ENCODE data around the gene ZSWIM4. TPM values are rescaled to one million over a fixed set of nuclear protein-coding genes. Genes with fewer than 3 reads are reported as not detected.

The ZSWIM4 gene
- total and polyA plus RNA-seq, 7 experiments from 2014 or later = 0.73 to 7.8 (median 5.5) TPM

- H3K27ac ChIP-seq (ENCODE audit: low read depth, low read length) = no peak overlapping the region
- peak overlapping the region in 2 of 9 donors; percentile 7 to 56 for H3K27ac Mint-ChIP-seq
- H3K27me3 ChIP-seq (ENCODE audit: control insufficient read depth in 2 of 2, insufficient read depth in 2 of 2, low read length in 2 of 2) = no peaks in the 10 kb centered on the region
- no peaks in the 10 kb centered on the region for H3K9me3 ChIP-seq (ENCODE audit: control insufficient read depth in 2 of 3, low read length in 3 of 3)
- ChIA-PET POLR2A (no interaction called here), CTCF (no interaction called here)
- peaks cover 0 to 1% (median 0%) of the 10 kb centered on the region in 11 donors for H3K9me3 Mint-ChIP-seq
- DNase-seq (no peak), ATAC-seq (no peak)
- peaks cover 6 to 88% (median 8%) of the 10 kb centered on the region in 3 experiments for H3K36me3 ChIP-seq (ENCODE audit: control insufficient read depth in 2 of 3, insufficient read depth in 3 of 3, low read length in 3 of 3)
- peaks cover 0 to 12% (median 6%) of the 10 kb centered on the region in 7 donors for H3K4me1 Mint-ChIP-seq
- intact Hi-C loops (cut with micrococcal nuclease) = no loop called here
- H3K4me3 ChIP-seq (ENCODE audit: low read length) = no peak overlapping the region
- peaks cover 10 to 29% (median 19%) of the 10 kb centered on the region in 5 donors for H3K36me3 Mint-ChIP-seq
- H3K4me3 Mint-ChIP-seq = peak overlapping the region in 1 of 10 donors; percentile 29
- no peaks in the 10 kb centered on the region for H3K27me3 Mint-ChIP-seq
- peaks cover 0 to 3% of the 10 kb centered on the region in 2 donors for H3K4me1 ChIP-seq (ENCODE audit: control insufficient read depth in 2 of 2, insufficient read depth in 2 of 2, low read length in 2 of 2)
Measured at GRCh38 chr19:13756210-13756609, 39.0 kb upstream of the ZSWIM4 start.

- Mint-ChIP-seq H3K27ac (peak overlapping the region in 1 of 9 donors; percentile 55), H3K36me3 (peaks cover 10 to 31% (median 19%) of the 10 kb centered on the region in 5 donors), H3K4me1 (peaks cover 0 to 12% (median 4%) of the 10 kb centered on the region in 7 donors), H3K4me3 (no peak overlapping the region), H3K9me3 (peaks cover 0 to 1% (median 0%) of the 10 kb centered on the region in 11 donors), H3K27me3 (no peaks in the 10 kb centered on the region)
- DNase-seq = no peak
- Histone ChIP-seq H3K27me3 (ENCODE audit: control insufficient read depth in 2 of 2, insufficient read depth in 2 of 2, low read length in 2 of 2) (no peaks in the 10 kb centered on the region), H3K9me3 (ENCODE audit: control insufficient read depth in 2 of 3, low read length in 3 of 3) (no peaks in the 10 kb centered on the region), H3K36me3 (ENCODE audit: control insufficient read depth in 2 of 3, insufficient read depth in 3 of 3, low read length in 3 of 3) (peaks cover 6 to 87% (median 11%) of the 10 kb centered on the region in 3 experiments), H3K27ac (ENCODE audit: low read depth, low read length) (no peak overlapping the region), H3K4me3 (ENCODE audit: low read length) (no peak overlapping the region), H3K4me1 (ENCODE audit: control insufficient read depth in 2 of 2, insufficient read depth in 2 of 2, low read length in 2 of 2) (no peaks in the 10 kb centered on the region)
- no peak for ATAC-seq
- ChIA-PET POLR2A (no interaction called here), CTCF (no interaction called here)
- intact Hi-C loops (cut with micrococcal nuclease) = no loop called here
Measured at GRCh38 chr19:13757805-13758772, 37.2 kb upstream of the ZSWIM4 start.

GRCh38 chr19:13758795-13759194, 36.4 kb upstream of the ZSWIM4 start:
- CTCF ChIA-PET = no interaction called here
- POLR2A ChIA-PET = no interaction called here
- H3K27me3 ChIP-seq (ENCODE audit: control insufficient read depth in 2 of 2, insufficient read depth in 2 of 2, low read length in 2 of 2) = no peaks in the 10 kb centered on the region
- peaks cover 6 to 81% (median 11%) of the 10 kb centered on the region in 3 experiments for H3K36me3 ChIP-seq (ENCODE audit: control insufficient read depth in 2 of 3, insufficient read depth in 3 of 3, low read length in 3 of 3)
- H3K4me3 ChIP-seq (ENCODE audit: low read length) = no peak overlapping the region
- no peak overlapping the region for H3K4me3 Mint-ChIP-seq
- peaks cover 10 to 32% (median 19%) of the 10 kb centered on the region in 5 donors for H3K36me3 Mint-ChIP-seq
- no peaks in the 10 kb centered on the region for H3K27me3 Mint-ChIP-seq
- H3K4me1 ChIP-seq (ENCODE audit: control insufficient read depth in 2 of 2, insufficient read depth in 2 of 2, low read length in 2 of 2) = no peaks in the 10 kb centered on the region
- DNase-seq = no peak
- ATAC-seq = no peak
- no peak overlapping the region for H3K27ac ChIP-seq (ENCODE audit: low read depth, low read length)
- peaks cover 2 to 14% (median 7%) of the 10 kb centered on the region in 7 donors for H3K4me1 Mint-ChIP-seq
- H3K9me3 Mint-ChIP-seq = peaks cover 0 to 1% (median 0%) of the 10 kb centered on the region in 11 donors
- H3K9me3 ChIP-seq (ENCODE audit: control insufficient read depth in 2 of 3, low read length in 3 of 3) = no peaks in the 10 kb centered on the region
- no peak overlapping the region for H3K27ac Mint-ChIP-seq
- intact Hi-C loops (cut with micrococcal nuclease) = no loop called here

GRCh38 chr19:13761423-13761822, 33.8 kb upstream of the ZSWIM4 start:
- POLR2A ChIA-PET = interaction anchor here (0.7 to 2.0 kb wide), 3 partner anchors 12 to 68 kb away, joined by 3 to 4 read pairs (median 3); a partner anchor contains a TSS
- Histone ChIP-seq H3K4me3 (ENCODE audit: low read length) (no peak overlapping the region), H3K27ac (ENCODE audit: low read depth, low read length) (no peak overlapping the region), H3K27me3 (ENCODE audit: control insufficient read depth in 2 of 2, insufficient read depth in 2 of 2, low read length in 2 of 2) (no peaks in the 10 kb centered on the region), H3K36me3 (ENCODE audit: control insufficient read depth in 2 of 3, insufficient read depth in 3 of 3, low read length in 3 of 3) (peaks cover 0 to 54% (median 5%) of the 10 kb centered on the region in 3 experiments), H3K9me3 (ENCODE audit: control insufficient read depth in 2 of 3, low read length in 3 of 3) (no peaks in the 10 kb centered on the region), H3K4me1 (ENCODE audit: control insufficient read depth in 2 of 2, insufficient read depth in 2 of 2, low read length in 2 of 2) (peaks cover 0 to 11% of the 10 kb centered on the region in 2 donors)
- Mint-ChIP-seq H3K4me3 (no peak overlapping the region), H3K27ac (peak overlapping the region in 1 of 9 donors; percentile 84), H3K36me3 (peaks cover 5 to 24% (median 12%) of the 10 kb centered on the region in 5 donors), H3K9me3 (peaks cover 0 to 1% (median 0%) of the 10 kb centered on the region in 11 donors), H3K4me1 (peaks cover 13 to 25% (median 17%) of the 10 kb centered on the region in 7 donors), H3K27me3 (no peaks in the 10 kb centered on the region)
- CTCF ChIA-PET = no interaction called here
- DNase-seq (no peak), ATAC-seq (no peak)
- intact Hi-C loops (cut with micrococcal nuclease) = no loop called here

GRCh38 chr19:13762635-13763235, 32.5 kb upstream of the ZSWIM4 start:
- intact Hi-C loops (cut with micrococcal nuclease) = no loop called here
- Histone ChIP-seq H3K27ac (ENCODE audit: low read depth, low read length) (no peak overlapping the region), H3K9me3 (ENCODE audit: control insufficient read depth in 2 of 3, low read length in 3 of 3) (no peaks in the 10 kb centered on the region), H3K36me3 (ENCODE audit: control insufficient read depth in 2 of 3, insufficient read depth in 3 of 3, low read length in 3 of 3) (peaks cover 0 to 41% (median 5%) of the 10 kb centered on the region in 3 experiments), H3K4me1 (ENCODE audit: control insufficient read depth in 2 of 2, insufficient read depth in 2 of 2, low read length in 2 of 2) (peaks cover 0 to 11% of the 10 kb centered on the region in 2 donors), H3K27me3 (ENCODE audit: control insufficient read depth in 2 of 2, insufficient read depth in 2 of 2, low read length in 2 of 2) (no peaks in the 10 kb centered on the region), H3K4me3 (ENCODE audit: low read length) (no peak overlapping the region)
- Mint-ChIP-seq H3K4me1 (peaks cover 13 to 27% (median 18%) of the 10 kb centered on the region in 7 donors), H3K9me3 (peaks cover 0 to 1% (median 0%) of the 10 kb centered on the region in 11 donors), H3K27me3 (no peaks in the 10 kb centered on the region), H3K4me3 (peak overlapping the region in 2 of 10 donors; percentile 46 to 89), H3K27ac (no peak overlapping the region), H3K36me3 (peaks cover 5 to 18% (median 12%) of the 10 kb centered on the region in 5 donors)
- ChIA-PET POLR2A (interaction anchor here (0.9 kb wide), 2 partner anchors 11 to 13 kb away, joined by 3 read pairs; no protein-coding TSS in a partner anchor), CTCF (no interaction called here)
- no peak for ATAC-seq
- no peak for DNase-seq

GRCh38 chr19:13763265-13763664, 32.0 kb upstream of the ZSWIM4 start:
- H3K27me3 ChIP-seq (ENCODE audit: control insufficient read depth in 2 of 2, insufficient read depth in 2 of 2, low read length in 2 of 2) = no peaks in the 10 kb centered on the region
- ChIA-PET CTCF (no interaction called here), POLR2A (interaction anchor here (0.9 kb wide), 1 partner anchor 10 kb away, joined by 3 read pairs; no protein-coding TSS in a partner anchor)
- H3K27ac ChIP-seq (ENCODE audit: low read depth, low read length) = no peak overlapping the region
- no peak overlapping the region for H3K4me3 ChIP-seq (ENCODE audit: low read length)
- peaks cover 0 to 38% (median 5%) of the 10 kb centered on the region in 3 experiments for H3K36me3 ChIP-seq (ENCODE audit: control insufficient read depth in 2 of 3, insufficient read depth in 3 of 3, low read length in 3 of 3)
- peaks cover 3 to 16% (median 7%) of the 10 kb centered on the region in 5 donors for H3K36me3 Mint-ChIP-seq
- H3K4me1 ChIP-seq (ENCODE audit: control insufficient read depth in 2 of 2, insufficient read depth in 2 of 2, low read length in 2 of 2) = peaks cover 0 to 11% of the 10 kb centered on the region in 2 donors
- intact Hi-C loops (cut with micrococcal nuclease) = no loop called here
- no peaks in the 10 kb centered on the region for H3K9me3 ChIP-seq (ENCODE audit: control insufficient read depth in 2 of 3, low read length in 3 of 3)
- no peaks in the 10 kb centered on the region for H3K9me3 Mint-ChIP-seq
- ATAC-seq = no peak
- H3K4me3 Mint-ChIP-seq = peak overlapping the region; percentile 62 to 89 (median 79)
- peaks cover 10 to 26% (median 18%) of the 10 kb centered on the region in 7 donors for H3K4me1 Mint-ChIP-seq
- peak overlapping the region in 2 of 9 donors; percentile 51 to 92 for H3K27ac Mint-ChIP-seq
- H3K27me3 Mint-ChIP-seq = no peaks in the 10 kb centered on the region
- DNase-seq = no peak

Measured in naive thymus-derived CD4-positive, alpha-beta T cell (primary cell).